NCI-H460 (cell line): ENCODE data around the gene SPRYD4. TPM values are rescaled to one million over a fixed set of nuclear protein-coding genes. Genes with fewer than 3 reads are reported as not detected.

Source experiments
- DNase-seq: peaks from one replicate; pipeline ENCODE4 v3.0.0-alpha.2; 2016; ENCODE audit warnings: low read depth; ENCODE audit errors: extremely low read depth
- total RNA-seq: library from RNA; depleted of rRNA; stranded (reverse); fragments of >200 nt; shearing (Covaris generic); gene quantifications from 2 replicates; pipeline ENCODE4 v1.2.3, GENCODE V29; 2014; rRNA removed

SPRYD4 gene
- total RNA-seq, 1 experiment from 2014 or later: 2.5 TPM

DNA sequence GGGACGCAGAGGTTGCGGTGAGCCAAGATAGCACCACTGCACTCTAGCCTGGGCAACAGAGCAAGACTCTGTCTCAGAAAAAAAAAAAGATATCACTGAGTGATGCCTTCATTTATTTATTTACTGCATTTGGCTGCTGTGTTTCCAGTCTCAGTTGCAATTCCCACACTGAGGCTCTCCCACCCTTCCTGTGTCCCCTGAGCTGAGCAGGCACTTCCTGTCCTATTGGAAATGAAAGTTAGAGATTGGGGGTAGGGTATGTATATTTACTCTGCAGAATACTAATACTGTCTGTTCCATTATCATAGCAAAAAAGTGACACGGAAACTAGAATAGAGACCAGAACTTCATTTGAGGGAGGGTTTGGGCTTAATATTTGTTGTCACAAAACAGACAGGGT, 51.7 kb downstream of the SPRYD4 start:
- DNase-seq: no peak

DNA sequence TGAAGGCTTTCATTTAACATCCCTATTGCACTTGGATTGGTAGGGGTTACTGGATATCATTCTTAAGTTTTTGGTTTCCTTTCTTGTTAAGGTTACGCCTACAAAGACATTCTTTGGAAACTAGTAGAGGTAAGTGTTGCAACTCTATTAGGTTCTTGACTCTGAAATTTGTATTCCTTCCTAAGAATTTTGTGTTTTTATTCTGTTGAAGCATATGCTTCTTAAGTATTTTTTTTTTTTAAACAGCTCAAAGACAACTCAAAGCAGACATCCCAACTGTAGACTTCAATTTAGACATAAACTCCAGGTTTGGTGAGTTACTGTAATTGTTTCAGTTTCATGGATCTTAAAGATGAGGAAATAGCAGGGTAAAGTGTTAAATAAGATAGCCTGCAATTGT, 52.1 kb downstream of the SPRYD4 start:
- no peak for DNase-seq

DNA sequence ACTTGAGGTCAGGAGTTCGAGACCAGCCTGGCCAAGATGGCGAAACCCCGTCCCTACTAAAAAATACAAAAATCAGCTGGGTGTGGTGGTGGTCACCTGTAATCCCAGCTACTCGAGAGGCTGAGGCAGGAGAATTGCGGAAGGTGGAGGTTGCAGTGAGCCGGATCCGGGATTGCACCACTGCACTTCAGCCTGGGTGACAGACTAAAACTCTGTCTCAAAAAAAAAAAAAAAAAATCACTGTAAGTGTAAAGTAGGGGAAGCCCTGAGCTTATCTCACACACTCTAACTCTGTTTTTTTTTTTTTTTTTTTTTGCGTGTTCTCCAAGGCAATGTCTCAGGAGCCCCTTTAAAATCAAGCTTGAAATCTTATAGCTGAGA, 52.8 kb downstream of the SPRYD4 start:
- no peak for DNase-seq

DNA sequence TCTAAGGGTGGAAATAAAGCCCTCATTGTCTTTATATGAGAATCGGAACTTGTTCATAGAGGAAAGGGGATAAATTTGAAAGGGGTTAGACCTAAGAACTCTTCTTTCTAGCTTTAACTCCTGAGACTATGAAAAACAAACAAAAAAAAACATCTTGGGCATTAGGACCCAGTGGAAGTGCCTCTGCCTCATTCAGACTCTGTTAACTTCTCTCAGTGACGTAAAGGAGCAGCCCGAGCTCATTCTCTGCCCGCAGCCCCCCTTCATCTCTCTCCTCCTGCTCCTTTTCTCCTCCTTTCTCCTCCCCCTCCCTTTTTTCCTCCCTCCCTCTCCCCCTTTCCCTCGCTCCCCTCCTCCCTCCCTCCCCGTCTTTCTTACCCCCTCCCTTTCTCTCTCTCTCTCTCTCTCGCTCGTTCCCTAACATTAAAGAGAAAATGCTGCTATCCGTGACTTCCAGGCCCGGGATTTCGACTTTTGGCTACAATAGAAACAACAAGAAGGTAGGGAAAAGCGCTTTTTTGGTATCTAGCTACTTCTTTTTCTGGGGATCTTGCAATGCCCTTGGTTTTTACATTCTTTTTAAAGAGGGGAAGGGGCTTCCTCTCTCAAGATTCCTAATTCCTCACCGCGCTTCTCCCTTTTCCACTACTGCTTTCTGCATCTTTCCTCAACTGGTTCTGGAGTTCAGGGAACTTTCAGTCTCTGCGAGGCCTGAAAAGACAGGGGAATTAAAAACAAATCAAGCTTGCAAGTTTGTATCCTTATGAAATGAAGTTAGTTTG, 53.4 kb downstream of the SPRYD4 start, which contains the start of gene RBMS2:
RBMS2 (plus strand) TSS at position 231 of the 782 bp plus-strand sequence; CDS start at position 435, 204 bp downstream.
- DNase-seq: peak; percentile 94

DNA sequence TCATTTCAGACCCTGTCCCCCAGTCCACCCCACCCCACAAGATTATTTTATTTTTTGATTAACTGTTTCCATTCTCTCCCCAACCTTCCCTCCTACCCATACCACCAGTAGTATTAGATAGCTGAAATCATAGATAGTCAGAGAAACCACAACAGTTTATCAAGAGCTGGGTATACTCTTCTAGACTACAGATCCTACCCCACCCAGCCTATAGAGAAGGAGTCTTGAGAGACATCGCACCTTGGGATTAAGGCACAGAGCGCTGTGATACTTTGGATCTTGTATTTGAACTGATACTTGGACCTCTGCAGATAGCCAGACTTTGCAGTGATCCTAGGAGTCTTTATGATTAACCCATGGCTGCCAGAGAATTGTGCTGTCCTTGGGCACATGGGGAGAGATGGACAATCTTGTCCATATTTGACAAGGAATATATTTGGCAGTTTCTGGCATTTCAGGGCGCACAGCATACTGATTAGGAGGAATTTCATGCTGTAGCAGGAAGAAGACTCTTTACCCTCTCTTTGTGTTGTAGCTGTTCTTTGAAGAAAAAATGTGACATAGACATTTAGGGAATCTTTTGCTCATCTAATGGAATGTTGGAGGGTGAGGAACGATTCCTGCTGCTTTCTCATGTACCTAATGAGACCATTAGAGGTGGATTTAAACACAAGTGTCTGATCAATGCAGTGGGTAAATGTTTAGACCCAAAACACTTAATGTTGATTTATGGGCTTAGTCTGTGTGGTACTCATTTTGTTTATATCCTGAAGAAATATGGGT, 54.2 kb downstream of the SPRYD4 start:
- DNase-seq: no peak

DNA sequence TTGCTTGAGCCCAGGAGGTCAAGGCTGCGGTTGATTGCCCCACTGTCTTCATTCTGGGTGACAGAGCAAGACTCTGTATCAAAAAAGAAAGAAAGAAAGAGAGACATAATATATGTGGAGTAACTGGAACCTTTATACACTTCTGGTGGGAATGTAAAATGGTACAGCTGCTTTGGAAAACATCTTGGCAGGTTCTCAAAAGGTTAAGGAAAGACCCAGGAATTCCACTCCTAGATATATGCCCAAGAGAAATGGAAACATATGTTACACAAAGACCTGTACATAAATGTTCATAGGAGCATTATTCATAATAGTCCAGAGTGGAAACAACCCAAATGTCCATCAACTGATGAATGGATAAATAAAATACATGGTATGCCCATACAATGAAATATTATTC, 60.5 kb downstream of the SPRYD4 start:
- DNase-seq: no peak

Other genes with a start within 250 kb of the SPRYD4 start
- 92.7 and 102 TPM in 2 replicates for gene RNF41, start 246.7 kb upstream of the SPRYD4 start, total RNA-seq
- gene NABP2, start 244.2 kb upstream of the SPRYD4 start, total RNA-seq: 66.3 and 72.3 TPM in 2 replicates
- gene SLC39A5, start 238.5 kb upstream of the SPRYD4 start, total RNA-seq: 0.84 TPM in 1 of 2 replicates, not detected in the other
- gene ANKRD52, start 210.2 kb upstream of the SPRYD4 start, total RNA-seq: 29.0 and 32.7 TPM in 2 replicates
- gene COQ10A, start 201.6 kb upstream of the SPRYD4 start, total RNA-seq: 13.5 and 14.2 TPM in 2 replicates
- gene CS, start 168.2 kb upstream of the SPRYD4 start, total RNA-seq: 141 and 153 TPM in 2 replicates
- 142 and 150 TPM in 2 replicates for gene CNPY2, start 152.6 kb upstream of the SPRYD4 start, total RNA-seq
- gene PAN2, start 134.6 kb upstream of the SPRYD4 start, total RNA-seq: 71.1 and 73.6 TPM in 2 replicates
- gene IL23A, start 129.7 kb upstream of the SPRYD4 start, total RNA-seq: 0.17 TPM in 1 of 2 replicates, not detected in the other
- gene STAT2, start 108.5 kb upstream of the SPRYD4 start, total RNA-seq: 20.2 and 20.6 TPM in 2 replicates
- not detected in 2 replicates for gene APOF, start 105.7 kb upstream of the SPRYD4 start, total RNA-seq
- gene TIMELESS, start 19.2 kb upstream of the SPRYD4 start, total RNA-seq: 8.6 and 17.1 TPM in 2 replicates
- gene MIP, start 13.9 kb upstream of the SPRYD4 start, total RNA-seq: not detected in 2 replicates
- gene GLS2, start 19.6 kb downstream of the SPRYD4 start, total RNA-seq: not detected in 2 replicates
- gene RBMS2, start 53.2 kb downstream of the SPRYD4 start, total RNA-seq: 49.6 and 52.8 TPM in 2 replicates
- 30.4 and 32.4 TPM in 2 replicates for gene BAZ2A, start 161.7 kb downstream of the SPRYD4 start, total RNA-seq
- 1,105 and 1,272 TPM in 2 replicates for gene ATP5F1B, start 177.4 kb downstream of the SPRYD4 start, total RNA-seq
- 191 and 222 TPM in 2 replicates for gene PTGES3, start 219.7 kb downstream of the SPRYD4 start, total RNA-seq